CD14-positive monocyte (primary cell): ENCODE data around the gene LMX1B. TPM values are rescaled to one million over a fixed set of nuclear protein-coding genes. Genes with fewer than 3 reads are reported as not detected.

Source experiments
- DNase-seq, 3 donors: peaks; one replicate each; pipeline ENCODE4 v3.0.0-alpha.2; 2011 to 2022
- H2AFZ ChIP-seq: 2 replicates; pipeline ENCODE4 v1.6.0; 2012; ENCODE audit warnings: mild to moderate bottlenecking, low read depth, low read length, inconsistent platforms; ENCODE audit not compliant: insufficient read depth, poor library complexity, severe bottlenecking
- H3K27ac ChIP-seq, 2 donors: 1 replicate in 1 of 2; 2 replicates in 1 of 2; pipeline ENCODE4 v1.5.1; 2012 to 2013; ENCODE audit warnings: low read length in 2 of 2, control low read depth in 1 of 2, inconsistent platforms in 1 of 2, low read depth in 1 of 2, mild to moderate bottlenecking in 1 of 2
- H3K27me3 ChIP-seq, 2 donors: one replicate each; pipeline versions ENCODE4 v1.6.0 to v1.6.1; 2011 to 2013; ENCODE audit warnings: low read length in 2 of 2; ENCODE audit not compliant: control insufficient read depth in 2 of 2, insufficient read depth in 2 of 2
- H3K36me3 ChIP-seq, 2 donors: replicated peaks in 1 of 2; 1 replicate in 1 of 2; 2 replicates in 1 of 2; pipeline versions ENCODE4 v1.5.1 to v1.6.1; 2012 to 2013; ENCODE audit warnings: low read length in 2 of 2, control low read depth in 1 of 2, inconsistent platforms in 1 of 2, mild to moderate bottlenecking in 1 of 2; ENCODE audit not compliant: insufficient read depth in 2 of 2, control insufficient read depth in 1 of 2
- H3K4me1 ChIP-seq, 2 donors: 1 replicate in 1 of 2; 2 replicates in 1 of 2; pipeline versions ENCODE4 v1.5.1 to v1.6.1; 2012 to 2013; ENCODE audit warnings: low read length in 2 of 2, control low read depth in 1 of 2, inconsistent platforms in 1 of 2, mild to moderate bottlenecking in 1 of 2, moderate library complexity in 1 of 2; ENCODE audit not compliant: insufficient read depth in 2 of 2, control insufficient read depth in 1 of 2
- H3K4me2 ChIP-seq: replicated peaks from 2 replicates; pipeline ENCODE3; 2012; ENCODE audit warnings: low read length, moderate library complexity, mild to moderate bottlenecking; ENCODE audit not compliant: poor library complexity, severe bottlenecking; ENCODE audit errors: extremely low read depth
- H3K4me3 ChIP-seq, 3 experiments: fragments of 200-600 bp in 1 of 3; sonication (generic) in 1 of 3; replicated peaks in 1 of 3; 1 replicate in 2 of 3; 2 replicates in 1 of 3; pipeline ENCODE4 v1.5.1; 2011 to 2013; ENCODE audit warnings: low read length in 3 of 3, mild to moderate bottlenecking in 3 of 3, control low read depth in 2 of 3, low read depth in 2 of 3, inconsistent platforms in 1 of 3, moderate library complexity in 1 of 3
- H3K79me2 ChIP-seq: 2 replicates; pipeline ENCODE4 v1.6.0; 2012; ENCODE audit warnings: mild to moderate bottlenecking, control low read depth, inconsistent platforms, low read length, moderate library complexity; ENCODE audit not compliant: insufficient read depth
- H3K9ac ChIP-seq: 2 replicates; pipeline ENCODE4 v1.6.0; 2017; ENCODE audit warnings: low read length, mild to moderate bottlenecking; ENCODE audit not compliant: insufficient read depth, poor library complexity, severe bottlenecking
- H3K9me3 ChIP-seq, 2 donors: replicated peaks in 1 of 2; 1 replicate in 1 of 2; 2 replicates in 1 of 2; pipeline versions ENCODE4 v1.5.1 to v1.6.1; 2012 to 2013; ENCODE audit warnings: low read length in 2 of 2, control low read depth in 1 of 2; ENCODE audit not compliant: control insufficient read depth in 1 of 2, insufficient read depth in 1 of 2
- H4K20me1 ChIP-seq: 2 replicates; pipeline ENCODE4 v1.6.0; 2012; ENCODE audit warnings: mild to moderate bottlenecking, low read length, control low read depth, moderate library complexity; ENCODE audit not compliant: insufficient read depth
- H3K27ac Mint-ChIP-seq, 7 donors: one replicate each; pipeline ENCODE4 v1.8.0; 2020; ENCODE audit warnings: mild to moderate bottlenecking in 7 of 7, mixed read lengths in 7 of 7, moderate library complexity in 6 of 7, inconsistent platforms in 2 of 7
- H3K27me3 Mint-ChIP-seq, 3 donors: one replicate each; pipeline ENCODE4 v1.8.0; 2021 to 2022; ENCODE audit warnings: low read depth in 3 of 3, mild to moderate bottlenecking in 3 of 3, mixed read lengths in 3 of 3, moderate library complexity in 3 of 3, inconsistent platforms in 1 of 3
- H3K36me3 Mint-ChIP-seq, 2 donors: one replicate each; pipeline ENCODE4 v1.8.0; 2020; ENCODE audit warnings: mixed read lengths in 2 of 2, inconsistent platforms in 1 of 2, mild to moderate bottlenecking in 1 of 2
- H3K4me1 Mint-ChIP-seq: one replicate; pipeline ENCODE4 v1.8.0; 2020; ENCODE audit warnings: mild to moderate bottlenecking, mixed read lengths
- H3K4me3 Mint-ChIP-seq, 2 donors: one replicate each; pipeline ENCODE4 v1.8.0; 2020; ENCODE audit warnings: mild to moderate bottlenecking in 2 of 2, mixed read lengths in 2 of 2, moderate library complexity in 1 of 2
- H3K9me3 Mint-ChIP-seq, 7 donors: one replicate each; pipeline ENCODE4 v1.8.0; 2020 to 2022; ENCODE audit warnings: mixed read lengths in 7 of 7, mild to moderate bottlenecking in 6 of 7, moderate library complexity in 6 of 7, inconsistent platforms in 2 of 7
- CTCF ChIP-seq: fragments of 200-600 bp; IDR thresholded peaks from one replicate; pipeline ENCODE4 v1.8.0; 2022; ENCODE audit warnings: antibody characterized with exemption, mild to moderate bottlenecking
- WGBS: methylation state at CpG from one replicate; pipeline ENCODE4 v1.1.5; 2013; ENCODE audit warnings: missing lambda C conversion rate; ENCODE audit not compliant: insufficient coverage; 5-methylcytosine and 5-hydroxymethylcytosine counted together
- intact Hi-C, 2 donors: fragments of 100-400 bp; cut with micrococcal nuclease; formaldehyde crosslinking; loops; one replicate each; pipeline versions ENCODE4 v1.15.0 to v1.15.1; 2023
- polyA plus RNA-seq, 3 donors: library from polyadenylated mRNA; depleted of rRNA in 1 of 3; unstranded in 2 of 3; stranded (reverse) in 1 of 3; fragments of 300-500 nt in 2 of 3; fragments of >200 nt in 1 of 3; fragmentation: Illumina TruSeq in 2 of 3; gene quantifications; 1 replicate in 2 of 3; 2 replicates in 1 of 3; pipeline ENCODE4 v1.2.3, GENCODE V29; 2012 to 2021

Gene LMX1B
- polyA plus RNA-seq, 3 donors: not detected

DNA sequence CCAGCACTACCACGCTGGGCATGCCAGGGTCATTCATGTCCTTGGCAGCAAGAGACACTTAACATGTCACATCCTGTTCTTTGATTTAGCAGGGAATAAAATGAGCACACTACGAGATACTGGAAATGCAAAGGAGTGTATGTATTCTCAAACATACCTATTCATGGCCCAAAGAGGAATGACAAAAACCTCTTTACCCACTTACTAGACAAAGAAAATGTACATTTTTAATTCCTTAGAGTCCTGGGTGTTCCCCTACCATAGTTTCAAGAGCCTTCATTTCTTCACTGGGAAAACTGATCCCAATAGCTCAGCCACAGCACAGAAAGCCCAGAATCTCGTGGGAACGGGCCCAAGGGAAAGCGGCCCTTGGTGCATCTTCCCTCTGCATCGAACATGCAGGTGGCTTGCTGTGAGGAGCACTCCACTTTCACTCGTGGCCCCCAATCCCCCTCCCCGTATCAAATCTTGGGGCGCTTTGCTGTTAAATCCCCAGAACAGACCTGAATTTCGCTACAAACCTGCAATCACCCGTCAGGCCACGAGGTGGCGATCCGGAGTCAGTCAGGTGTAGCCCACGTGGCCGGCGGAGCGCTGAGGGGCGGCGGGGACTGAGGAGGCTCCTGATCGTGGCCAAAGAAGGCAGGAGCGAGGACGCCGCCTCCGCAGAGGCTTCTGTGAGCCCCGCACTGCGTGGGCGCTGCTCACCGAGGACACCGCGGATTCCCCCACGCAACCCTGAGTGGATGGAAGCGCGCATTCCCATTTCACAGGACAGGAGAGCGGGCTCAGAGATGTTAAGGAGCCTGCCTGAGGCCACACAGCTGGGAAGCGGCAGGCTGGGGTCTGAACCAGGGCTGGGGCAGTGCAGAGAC, 91.4 kb downstream of the LMX1B start:
- peak; percentile 69 to 75 (median 73) for DNase-seq
- H2AFZ ChIP-seq: peak overlapping the region; percentile 86
- H3K4me1 Mint-ChIP-seq: peaks cover 19% of the 10 kb centered on the region
- peaks cover 0 to 2% (median 0%) of the 10 kb centered on the region in 7 donors for H3K9me3 Mint-ChIP-seq
- no peaks in the 10 kb centered on the region for H4K20me1 ChIP-seq
- intact Hi-C loops: loop anchor here (1.0 to 5.0 kb wide), 3 partner anchors 37 to 76 kb away; no protein-coding TSS in a partner anchor
- no peaks in the 10 kb centered on the region for H3K79me2 ChIP-seq
- 10% methylated on average over 34 of the region's 36 CpGs for WGBS
- H3K36me3 ChIP-seq: no peaks in the 10 kb centered on the region
- peak overlapping the region; percentile 56 to 77 for H3K4me3 Mint-ChIP-seq
- peaks cover 0 to 18% of the 10 kb centered on the region in 2 donors for H3K27me3 ChIP-seq
- peak overlapping the region; percentile 12 for H3K9ac ChIP-seq
- no peak overlapping the region for H3K27ac ChIP-seq
- no peaks in the 10 kb centered on the region for H3K36me3 Mint-ChIP-seq
- peaks cover 12 to 21% of the 10 kb centered on the region in 2 donors for H3K4me1 ChIP-seq
- H3K4me2 ChIP-seq: peak overlapping the region; percentile 82
- H3K27me3 Mint-ChIP-seq: peaks cover 21 to 45% (median 32%) of the 10 kb centered on the region in 3 donors
- peak overlapping the region in 2 of 3 experiments; percentile 0 to 72 for H3K4me3 ChIP-seq
- peak; percentile 90 for TF ChIP-seq CTCF
- peak overlapping the region in 3 of 7 donors; percentile 41 to 49 (median 45) for H3K27ac Mint-ChIP-seq
- no peaks in the 10 kb centered on the region for H3K9me3 ChIP-seq

GRCh38 chr9:126705767-126706697, 92.3 kb downstream of the LMX1B start:
- H3K4me1 ChIP-seq: peaks cover 12 to 21% of the 10 kb centered on the region in 2 donors

More at GRCh38 chr9:126705767-126706697, 92.3 kb downstream of the LMX1B start:
- Mint-ChIP-seq H3K4me1 (peaks cover 19% of the 10 kb centered on the region), H3K36me3 (no peaks in the 10 kb centered on the region), H3K9me3 (peaks cover 0 to 2% (median 0%) of the 10 kb centered on the region in 7 donors), H3K27ac (peak overlapping the region in 3 of 7 donors; percentile 41 to 49 (median 45)), H3K4me3 (peak overlapping the region; percentile 56 to 77), H3K27me3 (peaks cover 21 to 45% (median 32%) of the 10 kb centered on the region in 3 donors)
- peak; percentile 65 to 71 (median 66) for DNase-seq
- Histone ChIP-seq H3K36me3 (no peaks in the 10 kb centered on the region), H2AFZ (peak overlapping the region; percentile 86), H3K27ac (no peak overlapping the region), H3K9me3 (no peaks in the 10 kb centered on the region), H3K27me3 (peaks cover 0 to 18% of the 10 kb centered on the region in 2 donors), H4K20me1 (no peaks in the 10 kb centered on the region), H3K9ac (peak overlapping the region; percentile 12), H3K4me3 (peak overlapping the region in 2 of 3 experiments; percentile 0 to 72), H3K79me2 (no peaks in the 10 kb centered on the region), H3K4me2 (peak overlapping the region; percentile 82)
- intact Hi-C loops: loop anchor here (2.0 to 5.0 kb wide), 2 partner anchors 36 to 75 kb away; no protein-coding TSS in a partner anchor
- WGBS: 37% methylated on average over 25 of the region's 41 CpGs
- TF ChIP-seq CTCF: peak; percentile 77
